GM12875 (cell line): Measurements from ENCODE around the gene ABLIM2.

Experiments used
- H3K4me3 ChIP-seq: one replicate; pipeline ENCODE4 v1.5.1; 2011; ENCODE audit warnings: low read depth, low read length, control low read depth
- CTCF ChIP-seq: IDR thresholded peaks from 2 replicates; pipeline ENCODE4 v1.5.1; 2011; ENCODE audit warnings: low read depth, mild to moderate bottlenecking, control low read depth, inconsistent platforms, low read length, moderate library complexity, borderline replicate concordance; ENCODE audit not compliant: insufficient read depth

The ABLIM2 gene

GRCh38 chr4:8198206-8198905, 39.7 kb upstream of the ABLIM2 start:
- no peak overlapping the region for H3K4me3 ChIP-seq
- no peak for TF ChIP-seq CTCF

GRCh38 chr4:8197521-8197920, 38.9 kb upstream of the ABLIM2 start:
- no peak overlapping the region for H3K4me3 ChIP-seq
- no peak for TF ChIP-seq CTCF

GRCh38 chr4:8195841-8196458, 37.3 kb upstream of the ABLIM2 start:
- H3K4me3 ChIP-seq = no peak overlapping the region
- TF ChIP-seq CTCF = no peak

- no peak for TF ChIP-seq CTCF
- no peak overlapping the region for H3K4me3 ChIP-seq
Observed at GRCh38 chr4:8195431-8195830, 36.8 kb upstream of the ABLIM2 start.

GRCh38 chr4:8194306-8195242, 36.0 kb upstream of the ABLIM2 start:
- H3K4me3 ChIP-seq = no peak overlapping the region
- no peak for TF ChIP-seq CTCF

GRCh38 chr4:8192748-8193738, 34.4 kb upstream of the ABLIM2 start:
- TF ChIP-seq CTCF = peak; percentile 39; the same call in 1 of the 2 replicates
- no peak overlapping the region for H3K4me3 ChIP-seq
